MM.1S (cell line): Measurements from ENCODE around the gene CST2.

Experiments used
- DNase-seq: peaks from one replicate; pipeline ENCODE4 v3.0.0-alpha.2; 2015
- H2AFZ ChIP-seq: fragments of 300-600 bp; sonication (generic); 2 replicates; pipeline ENCODE4 v1.6.0; 2016; ENCODE audit warnings: antibody characterized with exemption, low read length
- H3F3A ChIP-seq: fragments of 300-600 bp; sonication (generic); 2 replicates; pipeline ENCODE4 v1.6.1; 2016; ENCODE audit warnings: mild to moderate bottlenecking, antibody characterized with exemption, low read length, moderate library complexity, mixed read lengths; ENCODE audit not compliant: insufficient read depth
- H3K27ac ChIP-seq: fragments of 300-600 bp; sonication (generic); 2 replicates; pipeline ENCODE4 v1.5.1; 2016; ENCODE audit warnings: mild to moderate bottlenecking, low read length
- H3K27me3 ChIP-seq: fragments of 300-600 bp; sonication (generic); replicated peaks from 2 replicates; pipeline ENCODE4 v1.6.0; 2016; ENCODE audit warnings: low read length; ENCODE audit not compliant: insufficient read depth
- H3K36me3 ChIP-seq: fragments of 300-600 bp; sonication (generic); replicated peaks from 2 replicates; pipeline ENCODE4 v1.6.1; 2016; ENCODE audit warnings: mild to moderate bottlenecking, low read length, mixed read lengths; ENCODE audit not compliant: insufficient read depth
- H3K4me1 ChIP-seq: fragments of 300-600 bp; sonication (generic); 2 replicates; pipeline ENCODE4 v1.6.1; 2016; ENCODE audit warnings: low read length, mixed read lengths
- H3K4me2 ChIP-seq: fragments of 300-600 bp; sonication (generic); 2 replicates; pipeline ENCODE4 v1.6.0; 2016; ENCODE audit warnings: low read depth, low read length
- H3K4me3 ChIP-seq: fragments of 300-600 bp; sonication (generic); 2 replicates; pipeline ENCODE4 v1.5.1; 2016; ENCODE audit warnings: low read length, mixed read lengths
- H3K79me2 ChIP-seq: fragments of 300-600 bp; sonication (generic); 2 replicates; pipeline ENCODE4 v1.6.1; 2016; ENCODE audit warnings: mixed run types, low read length, mixed read lengths
- H3K9ac ChIP-seq: fragments of 300-600 bp; sonication (generic); 2 replicates; pipeline ENCODE4 v1.6.1; 2016; ENCODE audit warnings: low read length, mixed read lengths
- H3K9me2 ChIP-seq: fragments of 300-600 bp; sonication (generic); replicated peaks from 2 replicates; pipeline ENCODE4 v1.6.1; 2016; ENCODE audit warnings: mild to moderate bottlenecking, low read length, mixed read lengths; ENCODE audit not compliant: insufficient read depth
- H3K9me3 ChIP-seq: fragments of 300-600 bp; sonication (generic); replicated peaks from 2 replicates; pipeline ENCODE4 v1.6.1; 2016; ENCODE audit warnings: mild to moderate bottlenecking, low read length, mixed read lengths; ENCODE audit not compliant: insufficient read depth
- H4K20me1 ChIP-seq: fragments of 300-600 bp; sonication (generic); 2 replicates; pipeline ENCODE4 v1.6.1; 2016; ENCODE audit warnings: mild to moderate bottlenecking, low read length, moderate library complexity, mixed read lengths; ENCODE audit not compliant: insufficient read depth
- CTCF ChIP-seq: fragments of 300-600 bp; sonication (generic); IDR thresholded peaks from 2 replicates; pipeline ENCODE4 v1.5.1; 2016; ENCODE audit warnings: antibody characterized with exemption, low read length, mixed read lengths
- EZH2 ChIP-seq: fragments of 300-600 bp; sonication (generic); optimal IDR thresholded peaks from 2 replicates; pipeline ENCODE3; 2017; ENCODE audit warnings: low read depth, mild to moderate bottlenecking, antibody characterized with exemption, low read length, mixed read lengths
- EZH2phosphoT487 ChIP-seq: fragments of 300-600 bp; sonication (generic); IDR thresholded peaks from 2 replicates; pipeline ENCODE4 v1.6.1; 2018; ENCODE audit warnings: antibody characterized with exemption, low read length

CST2 gene

GRCh38 chr20:23794841-23795240, 31.7 kb downstream of the CST2 start:
- H3K4me2 ChIP-seq, result no peak overlapping the region
- H2AFZ ChIP-seq, result no peak overlapping the region
- no peaks in the 10 kb centered on the region for H3K9me2 ChIP-seq

GRCh38 chr20:23794065-23794464, 32.5 kb downstream of the CST2 start:
- Histone ChIP-seq H3K4me1 (no peaks in the 10 kb centered on the region), H3K79me2 (no peaks in the 10 kb centered on the region), H3K9me3 (no peaks in the 10 kb centered on the region), H3K4me3 (no peak overlapping the region), H3F3A (no peaks in the 10 kb centered on the region), H3K27me3 (no peaks in the 10 kb centered on the region), H4K20me1 (no peaks in the 10 kb centered on the region), H3K9me2 (no peaks in the 10 kb centered on the region), H3K27ac (no peak overlapping the region), H3K4me2 (no peak overlapping the region), H3K9ac (no peak overlapping the region), H3K36me3 (no peaks in the 10 kb centered on the region), H2AFZ (no peak overlapping the region)
- TF ChIP-seq CTCF (no peak), EZH2phosphoT487 (no peak), EZH2 (no peak)
- DNase-seq, result no peak

More at GRCh38 chr20:23794841-23795240, 31.7 kb downstream of the CST2 start:
- H3K9me3 ChIP-seq, result no peaks in the 10 kb centered on the region
- no peak overlapping the region for H3K9ac ChIP-seq
- H3K79me2 ChIP-seq, result no peaks in the 10 kb centered on the region
- H3F3A ChIP-seq, result no peaks in the 10 kb centered on the region
- H3K27me3 ChIP-seq, result no peaks in the 10 kb centered on the region
- H3K27ac ChIP-seq, result no peak overlapping the region
- H3K4me3 ChIP-seq, result no peak overlapping the region
- no peaks in the 10 kb centered on the region for H3K4me1 ChIP-seq
- DNase-seq, result no peak
- H3K36me3 ChIP-seq, result no peaks in the 10 kb centered on the region
- TF ChIP-seq EZH2phosphoT487 (no peak), CTCF (no peak), EZH2 (no peak)
- no peaks in the 10 kb centered on the region for H4K20me1 ChIP-seq

- H3K36me3 ChIP-seq, result no peaks in the 10 kb centered on the region
- no peaks in the 10 kb centered on the region for H3F3A ChIP-seq
- H3K27ac ChIP-seq, result no peak overlapping the region
- DNase-seq, result no peak
- H2AFZ ChIP-seq, result no peak overlapping the region
- H3K79me2 ChIP-seq, result no peaks in the 10 kb centered on the region
- no peak overlapping the region for H3K9ac ChIP-seq
- no peaks in the 10 kb centered on the region for H3K9me3 ChIP-seq
- H3K4me3 ChIP-seq, result no peak overlapping the region
- no peaks in the 10 kb centered on the region for H4K20me1 ChIP-seq
- H3K4me1 ChIP-seq, result no peaks in the 10 kb centered on the region
- no peaks in the 10 kb centered on the region for H3K27me3 ChIP-seq
- TF ChIP-seq EZH2phosphoT487, result no peak
- no peak for TF ChIP-seq EZH2
- TF ChIP-seq CTCF, result no peak
- no peak overlapping the region for H3K4me2 ChIP-seq
- H3K9me2 ChIP-seq, result no peaks in the 10 kb centered on the region
These were observed 43.1 kb downstream of the CST2 start for GRCh38 chr20:23783447-23783846.
